Breast epithelium (tissue), 4 donors: Measurements from ENCODE around the gene QPRT. TPM values are rescaled to one million over a fixed set of nuclear protein-coding genes. Genes with fewer than 3 reads are reported as not detected.
A peak's percentile ranks its signal among the peaks of the same experiment; 100 is the strongest.
"Not testable (repeated sequence)": the region's sequence is repeated elsewhere in the genome, so short reads cannot be mapped to it uniquely, and the experiment has no call there.

Source experiments
- DNase-seq, 2 donors: peaks; one replicate each; pipeline ENCODE4 v3.0.0-alpha.2; 2019; ENCODE audit warnings: low spot score in 2 of 2
- H3K27ac ChIP-seq, 2 donors: fragments of 200-600 bp; sonication (generic) in 1 of 2; one replicate each; pipeline ENCODE4 v1.5.1; 2016 to 2019; ENCODE audit warnings: mild to moderate bottlenecking in 1 of 2
- H3K27me3 ChIP-seq, 2 donors: fragments of 200-600 bp; sonication (generic) in 1 of 2; one replicate each; pipeline versions ENCODE4 v1.5.1 to v1.6.0; 2017 to 2019; ENCODE audit warnings: control low read depth in 1 of 2, mild to moderate bottlenecking in 1 of 2
- H3K36me3 ChIP-seq: fragments of 200-600 bp; one replicate; pipeline ENCODE4 v1.5.1; 2019
- H3K4me1 ChIP-seq, 2 donors: fragments of 200-600 bp; sonication (generic); one replicate each; pipeline ENCODE4 v1.5.1; 2016 to 2019; ENCODE audit warnings: control low read depth in 1 of 2
- H3K4me3 ChIP-seq, 3 donors: fragments of 200-600 bp; sonication (generic); 1 replicate in 2 of 3; 2 replicates in 1 of 3; pipeline ENCODE4 v1.5.1; 2016 to 2019; ENCODE audit warnings: mild to moderate bottlenecking in 3 of 3, moderate library complexity in 2 of 3
- H3K9me3 ChIP-seq, 2 donors: fragments of 200-600 bp; sonication (generic) in 1 of 2; one replicate each; pipeline ENCODE4 v1.5.1; 2016 to 2019; ENCODE audit warnings: control low read depth in 1 of 2
- POLR2A ChIP-seq: fragments of 450-650 bp; IDR thresholded peaks from one replicate; pipeline ENCODE4 v1.6.1; 2016; ENCODE audit warnings: antibody characterized with exemption, mild to moderate bottlenecking, moderate library complexity
- POLR2AphosphoS5 ChIP-seq, 3 donors: sonication (generic); formaldehyde crosslinking; IDR thresholded peaks; one replicate each; pipeline ENCODE4 v1.6.1; 2017; ENCODE audit warnings: antibody characterized with exemption in 3 of 3
- intact Hi-C: fragments of 100-400 bp; cut with DNase I; formaldehyde crosslinking; loops from one replicate; pipeline ENCODE4 v1.15.1; 2023; ENCODE audit warnings: low total_unique reads
- total RNA-seq, 3 donors: library from RNA; depleted of rRNA; stranded (reverse); fragments of >200 nt; gene quantifications; one replicate each; pipeline ENCODE4 v1.1.0, GENCODE V29; 2016
- TF ChIP-seq, protein P1 (sequence below), 3 donors: fragments of 450-650 bp; IDR thresholded peaks; one replicate each; pipeline ENCODE4 v1.5.1; 2016 to 2017; ENCODE audit warnings: antibody characterized with exemption in 3 of 3, mild to moderate bottlenecking in 3 of 3, moderate library complexity in 3 of 3

The QPRT gene
- total RNA-seq, 3 donors from 2014 or later = 2.4 to 13.3 (median 9.5) TPM

- TF ChIP-seq POLR2A (no peak), POLR2AphosphoS5 (IDR thresholded peaks at IDR 0.05) (no peak)
- TF ChIP-seq, protein P1, sequence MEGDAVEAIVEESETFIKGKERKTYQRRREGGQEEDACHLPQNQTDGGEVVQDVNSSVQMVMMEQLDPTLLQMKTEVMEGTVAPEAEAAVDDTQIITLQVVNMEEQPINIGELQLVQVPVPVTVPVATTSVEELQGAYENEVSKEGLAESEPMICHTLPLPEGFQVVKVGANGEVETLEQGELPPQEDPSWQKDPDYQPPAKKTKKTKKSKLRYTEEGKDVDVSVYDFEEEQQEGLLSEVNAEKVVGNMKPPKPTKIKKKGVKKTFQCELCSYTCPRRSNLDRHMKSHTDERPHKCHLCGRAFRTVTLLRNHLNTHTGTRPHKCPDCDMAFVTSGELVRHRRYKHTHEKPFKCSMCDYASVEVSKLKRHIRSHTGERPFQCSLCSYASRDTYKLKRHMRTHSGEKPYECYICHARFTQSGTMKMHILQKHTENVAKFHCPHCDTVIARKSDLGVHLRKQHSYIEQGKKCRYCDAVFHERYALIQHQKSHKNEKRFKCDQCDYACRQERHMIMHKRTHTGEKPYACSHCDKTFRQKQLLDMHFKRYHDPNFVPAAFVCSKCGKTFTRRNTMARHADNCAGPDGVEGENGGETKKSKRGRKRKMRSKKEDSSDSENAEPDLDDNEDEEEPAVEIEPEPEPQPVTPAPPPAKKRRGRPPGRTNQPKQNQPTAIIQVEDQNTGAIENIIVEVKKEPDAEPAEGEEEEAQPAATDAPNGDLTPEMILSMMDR (IDR thresholded peaks at IDR 0.05) = no peak
- H3K27ac ChIP-seq = no peak overlapping the region
Observed at GRCh38 chr16:29664091-29664921, 14.7 kb upstream of the QPRT start.

GRCh38 chr16:29665294-29666077 is 13.5 kb upstream of the QPRT start:
- Histone ChIP-seq H3K4me3 (no peak overlapping the region), H3K4me1 (no peaks in the 10 kb centered on the region)

More at GRCh38 chr16:29664091-29664921, 14.7 kb upstream of the QPRT start:
- no peaks in the 10 kb centered on the region for H3K36me3 ChIP-seq
- H3K4me3 ChIP-seq = peak overlapping the region in 1 of 3 donors; percentile 27
- no peaks in the 10 kb centered on the region for H3K27me3 ChIP-seq
- intact Hi-C loops = no loop called here
- no peaks in the 10 kb centered on the region for H3K4me1 ChIP-seq
- H3K9me3 ChIP-seq = no peaks in the 10 kb centered on the region
- DNase-seq = no peak

DNA sequence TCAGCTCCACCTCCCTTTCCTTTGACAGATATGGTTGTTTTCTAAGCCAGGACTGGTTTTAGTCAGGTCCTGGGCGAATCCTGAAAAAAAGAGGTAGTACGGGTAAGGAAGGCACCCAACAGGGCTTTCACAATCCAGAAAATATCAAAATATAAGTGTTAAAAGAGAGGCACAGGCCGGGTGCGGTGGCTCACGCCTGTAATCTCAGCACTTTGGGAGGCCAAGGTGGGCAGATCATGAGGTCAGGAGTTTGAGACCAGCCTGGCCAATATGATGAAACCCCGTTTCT is 11.7 kb upstream of the QPRT start:
- H3K27ac ChIP-seq, H3K4me3 ChIP-seq, DNase-seq, H3K9me3 ChIP-seq, H3K36me3 ChIP-seq, intact Hi-C loops, H3K27me3 ChIP-seq, H3K4me1 ChIP-seq: not testable (repeated sequence)

More at GRCh38 chr16:29665294-29666077, 13.5 kb upstream of the QPRT start:
- TF ChIP-seq POLR2AphosphoS5 (IDR thresholded peaks at IDR 0.05) (no peak), POLR2A (no peak)
- TF ChIP-seq, protein P1 (IDR thresholded peaks at IDR 0.05) = no peak
- Histone ChIP-seq H3K27ac (no peak overlapping the region), H3K27me3 (no peaks in the 10 kb centered on the region), H3K9me3 (no peaks in the 10 kb centered on the region), H3K36me3 (no peaks in the 10 kb centered on the region)
- no peak for DNase-seq
- intact Hi-C loops = no loop called here

DNA sequence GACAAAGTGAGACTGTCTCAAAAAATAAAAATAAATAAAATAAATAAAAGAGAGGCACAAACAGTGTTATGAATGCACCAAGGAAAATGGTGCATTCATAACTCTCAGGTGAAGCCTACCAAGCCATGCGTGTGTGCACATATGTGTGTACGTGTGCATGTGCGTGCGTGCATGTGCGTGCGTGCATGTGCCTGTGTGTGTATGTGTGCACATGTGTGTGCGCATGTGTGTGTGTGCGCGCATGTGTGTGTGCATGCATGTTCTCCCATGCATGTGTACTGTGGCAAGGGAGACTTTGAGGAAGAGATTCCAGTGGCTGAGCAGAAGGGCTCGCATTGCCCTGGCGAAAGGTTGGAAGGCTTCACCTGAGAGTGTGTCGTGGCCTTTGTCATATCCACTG is 11.2 kb upstream of the QPRT start:
- intact Hi-C loops = no loop called here
- TF ChIP-seq POLR2AphosphoS5 (IDR thresholded peaks at IDR 0.05) (no peak), POLR2A (no peak)
- TF ChIP-seq, protein P1 (IDR thresholded peaks at IDR 0.05) = no peak
- no peak overlapping the region for H3K4me3 ChIP-seq
- no peaks in the 10 kb centered on the region for H3K4me1 ChIP-seq
- H3K9me3 ChIP-seq = no peaks in the 10 kb centered on the region
- H3K27ac ChIP-seq = no peak overlapping the region
- H3K36me3 ChIP-seq = no peaks in the 10 kb centered on the region
- no peaks in the 10 kb centered on the region for H3K27me3 ChIP-seq
- no peak for DNase-seq

GRCh38 chr16:29668267-29668666 is 10.7 kb upstream of the QPRT start:
- no peaks in the 10 kb centered on the region for H3K27me3 ChIP-seq
- H3K4me1 ChIP-seq = no peaks in the 10 kb centered on the region
- DNase-seq = no peak
- no peak overlapping the region for H3K4me3 ChIP-seq
- intact Hi-C loops = no loop called here
- TF ChIP-seq, protein P1 (IDR thresholded peaks at IDR 0.05) = no peak
- no peak for TF ChIP-seq POLR2A
- no peak for TF ChIP-seq POLR2AphosphoS5 (IDR thresholded peaks at IDR 0.05)
- H3K36me3 ChIP-seq = no peaks in the 10 kb centered on the region
- no peaks in the 10 kb centered on the region for H3K9me3 ChIP-seq
- H3K27ac ChIP-seq = no peak overlapping the region
